K562 (cell line): Measurements from ENCODE around the gene RAI2. TPM values are rescaled to one million over a fixed set of nuclear protein-coding genes. Genes with fewer than 3 reads are reported as not detected.

Experiments
- ATAC-seq: fragments of 200-7000 bp; cut with Tn5 transposase; 3 replicates; pipeline ENCODE4 v1.9.1; 2020; ENCODE audit warnings: moderate library complexity
- BruUV-seq: library from RNA; stranded (reverse); fragments of 400-500 nt; replicated peaks from 2 replicates; lab custom pipeline; 2021; lab: Mats Ljungman, UMichigan
- CTCF ChIA-PET: fragments of 300-600 bp; formaldehyde crosslinking; extraction: SDS; loops from one replicate; lab custom pipeline; 2021; ENCODE audit warnings: low intra/inter-chr PET ratio; lab: Yijun Ruan, JAX
- POLR2A ChIA-PET: fragments of 300-600, 350-650 bp; sonication (Branson Sonifier 250); formaldehyde crosslinking; extraction: SDS; loops from one replicate; lab custom pipeline; 2021; ENCODE audit warnings: antibody characterized with exemption, inconsistent platforms; lab: Yijun Ruan, JAX
- DNase-seq, 4 experiments: peaks; one replicate each; pipeline versions ENCODE4 v3.0.0 to v3.0.0-alpha.2; 2011 to 2018; ENCODE audit warnings: low spot score in 3 of 4, mixed read lengths in 3 of 4; ENCODE audit errors: extremely low read depth in 1 of 4
- FAIRE-seq: peaks from 2 replicates; lab custom pipeline; 2011; peaks lifted over from hg19 to GRCh38; lab: Jason Lieb, UNC
- H2AFZ ChIP-seq: 2 replicates; pipeline ENCODE4 v1.6.0; 2011; ENCODE audit warnings: low read depth, low read length, control low read depth, inconsistent platforms
- H3K27ac ChIP-seq: fragments of 200-600 bp; 3 replicates; pipeline ENCODE4 v1.8.0; 2011; ENCODE audit warnings: low read depth, mild to moderate bottlenecking, control low read depth, inconsistent platforms, low read length, moderate library complexity, mixed read lengths; ENCODE audit errors: extremely low read depth
- H3K27me3 ChIP-seq, 2 experiments: fragments of 300-600 bp in 1 of 2; 2 replicates in 1 of 2; 3 replicates in 1 of 2; pipeline versions ENCODE4 v1.6.0 to v1.8.0; 2011; ENCODE audit warnings: inconsistent platforms in 2 of 2, low read length in 2 of 2, mild to moderate bottlenecking in 1 of 2, mixed read lengths in 1 of 2, moderate library complexity in 1 of 2; ENCODE audit not compliant: control insufficient read depth in 2 of 2, insufficient read depth in 2 of 2
- H3K36me3 ChIP-seq: fragments of 300-600 bp; 3 replicates; pipeline ENCODE4 v1.8.0; 2011; ENCODE audit warnings: mild to moderate bottlenecking, low read length, inconsistent platforms; ENCODE audit not compliant: control insufficient read depth, insufficient read depth
- H3K4me1 ChIP-seq, 2 experiments: fragments of 200-600 bp in 1 of 2; replicated peaks in 1 of 2; 2 replicates in 1 of 2; 3 replicates in 1 of 2; pipeline versions ENCODE4 v1.5.1 to v1.8.0; 2011; ENCODE audit warnings: inconsistent platforms in 2 of 2, low read length in 2 of 2, mild to moderate bottlenecking in 1 of 2, mixed read lengths in 1 of 2, moderate library complexity in 1 of 2; ENCODE audit not compliant: control insufficient read depth in 2 of 2, insufficient read depth in 2 of 2
- H3K4me2 ChIP-seq: 2 replicates; pipeline ENCODE4 v1.6.1; 2011; ENCODE audit warnings: low read length, control low read depth, inconsistent platforms, mixed read lengths; ENCODE audit not compliant: insufficient read depth
- H3K4me3 ChIP-seq: fragments of 200-600 bp; sonication (generic), shearing (Covaris generic); 2 replicates; pipeline ENCODE4 v1.5.1; 2016; ENCODE audit warnings: control low read depth, inconsistent platforms
- H3K79me2 ChIP-seq: fragments of 200-600 bp; 3 replicates; pipeline ENCODE4 v1.8.0; 2011; ENCODE audit warnings: low read length, inconsistent platforms; ENCODE audit not compliant: control insufficient read depth, insufficient read depth
- H3K9ac ChIP-seq, 2 experiments: 2 replicates each; pipeline versions ENCODE4 v1.6.0 to v1.6.1; 2011; ENCODE audit warnings: low read depth in 2 of 2, low read length in 2 of 2, control low read depth in 1 of 2, inconsistent platforms in 1 of 2, mild to moderate bottlenecking in 1 of 2, mixed read lengths in 1 of 2; ENCODE audit not compliant: insufficient read depth in 1 of 2
- H3K9me1 ChIP-seq: one replicate; pipeline ENCODE4 v1.6.0; 2011; ENCODE audit warnings: inconsistent platforms, mild to moderate bottlenecking, low read length, moderate library complexity; ENCODE audit not compliant: control insufficient read depth, insufficient read depth
- H3K9me3 ChIP-seq: replicated peaks from 2 replicates; pipeline ENCODE4 v1.5.1; 2011; ENCODE audit warnings: low read depth, low read length, inconsistent platforms; ENCODE audit not compliant: control insufficient read depth, insufficient read depth
- H4K20me1 ChIP-seq: replicated peaks from 2 replicates; pipeline ENCODE4 v1.6.1; 2011; ENCODE audit warnings: low read length, inconsistent platforms, mixed read lengths; ENCODE audit not compliant: control insufficient read depth, insufficient read depth
- ATF6 ChIP-seq: sonication (generic); formaldehyde crosslinking; IDR thresholded peaks from 2 replicates; pipeline ENCODE4 v1.4.0; 2020; ENCODE audit warnings: mild to moderate bottlenecking, missing genetic modification reagents
- CBX5 ChIP-seq: IDR thresholded peaks from 2 replicates; pipeline ENCODE4 v1.6.1; 2014; ENCODE audit warnings: low read depth, borderline replicate concordance
- CTBP1 ChIP-seq: fragments of 450-650 bp; IDR thresholded peaks from 2 replicates; pipeline ENCODE4 v1.6.1; 2016; ENCODE audit warnings: borderline replicate concordance
- ESRRB ChIP-seq: fragments of 250-450 bp; sonication (Bioruptor Pico); IDR thresholded peaks from 2 replicates; pipeline ENCODE4 v1.5.0; 2020; ENCODE audit warnings: mild to moderate bottlenecking, moderate library complexity, borderline replicate concordance
- FOXP1 ChIP-seq: sonication (generic); formaldehyde crosslinking; IDR thresholded peaks from 2 replicates; pipeline ENCODE4 v1.8.0; 2022; ENCODE audit warnings: mild to moderate bottlenecking, missing genetic modification reagents
- KDM2B ChIP-seq: fragments of 250-450 bp; sonication (Bioruptor Pico); IDR thresholded peaks from 2 replicates; pipeline ENCODE4 v1.8.0; 2021; ENCODE audit warnings: mild to moderate bottlenecking, moderate library complexity
- NKRF ChIP-seq: fragments of 450-650 bp; IDR thresholded peaks from 2 replicates; pipeline ENCODE4 v1.6.1; 2016; ENCODE audit warnings: borderline replicate concordance
- PTBP1 ChIP-seq: fragments of 200-400 bp; formaldehyde crosslinking; IDR thresholded peaks from 2 replicates; pipeline ENCODE4 v1.6.1; 2017; ENCODE audit warnings: low read depth, low read length
- SMAD2 ChIP-seq: fragments of 150-350 bp; IDR thresholded peaks from 2 replicates; pipeline ENCODE4 v1.6.1; 2014; ENCODE audit warnings: low read depth, mild to moderate bottlenecking, low read length
- TOE1 ChIP-seq, 2 experiments: fragments of 450-650 bp in 1 of 2; sonication (generic) in 1 of 2; formaldehyde crosslinking in 1 of 2; IDR thresholded peaks; 2 replicates each; pipeline versions ENCODE4 v1.7.1 to v1.8.0; 2016 to 2022; ENCODE audit warnings: borderline replicate concordance in 2 of 2, mild to moderate bottlenecking in 2 of 2, antibody characterized with exemption in 1 of 2, inconsistent platforms in 1 of 2, low read depth in 1 of 2, missing genetic modification reagents in 1 of 2, moderate library complexity in 1 of 2
- ZBTB5 ChIP-seq: fragments of 450-650 bp; IDR thresholded peaks from 2 replicates; pipeline ENCODE4 v1.6.1; 2017; ENCODE audit warnings: antibody characterized with exemption
- ZNF551 ChIP-seq: fragments of 250-450 bp; sonication (Bioruptor Pico); IDR thresholded peaks from 2 replicates; pipeline ENCODE4 v1.5.0; 2021; ENCODE audit warnings: mild to moderate bottlenecking, moderate library complexity
- WGBS: fragments of 100-300 bp; shearing (Covaris generic); methylation state at CpG from one replicate; pipeline ENCODE4 v1.1.6; 2016; ENCODE audit warnings: low coverage, mixed read lengths; ENCODE audit not compliant: insufficient coverage; ENCODE audit errors: missing lambda C conversion rate; 5-methylcytosine and 5-hydroxymethylcytosine counted together
- in situ Hi-C: fragments of 300-500 bp; cut with MboI; formaldehyde crosslinking; loops from 4 replicates; pipeline ENCODE4 v1.15.0; 2018; ENCODE audit warnings: inconsistent platforms, mixed read lengths
- intact Hi-C: fragments of 100-400 bp; cut with micrococcal nuclease; formaldehyde crosslinking; loops from 2 replicates; pipeline ENCODE4 v1.14.2; 2022
- polyA plus RNA-seq, 8 experiments: library from polyadenylated mRNA; depleted of rRNA in 4 of 8; stranded (reverse) in 5 of 8; unstranded in 3 of 8; fragments of >200 nt; fragmentation: Nextera tagmentation in 2 of 8; fragmentation: Illumina TruSeq in 1 of 8; extraction: Ambion mirVana in 2 of 8; extraction: Trizol in 1 of 8; gene quantifications; 2 replicates each; pipeline versions ENCODE4 v1.2.1 to v1.2.3, GENCODE V29; 2011 to 2014; ENCODE audit warnings: inconsistent platforms in 1 of 8, missing spikeins in 1 of 8
- total RNA-seq, 7 experiments: library from RNA; depleted of rRNA in 6 of 7; stranded (reverse); fragments of >200 nt in 6 of 7; fragmentation: Illumina TruSeq in 2 of 7; extraction: Trizol in 2 of 7; gene quantifications; 2 replicates each; pipeline versions ENCODE4 v1.2.1 to v1.2.3, GENCODE V29; 2011 to 2021; ENCODE audit warnings: low replicate concordance in 1 of 7

The RAI2 gene
- total and polyA plus RNA-seq, 9 of the 15 experiments (the other 6 are each of a cell fraction or from before 2014, with no cell fraction given), result not detected

- TF ChIP-seq CTBP1 (no peak), ZNF551 (CRISPR knock-in tag) (no peak), ZBTB5 (no peak), PTBP1 (no peak), NKRF (no peak), CBX5 (no peak), FOXP1 (CRISPR knock-in tag) (no peak), KDM2B (CRISPR knock-in tag) (no peak), ATF6 (CRISPR knock-in tag) (no peak), SMAD2 (no peak), TOE1 (IDR thresholded peaks at IDR 0.05; ENCODE audit: borderline replicate concordance) (no peak), TOE1 (CRISPR knock-in tag; IDR thresholded peaks at IDR 0.05; ENCODE audit: borderline replicate concordance, low read depth) (no peak), ESRRB (no peak)
- FAIRE-seq, result no peak
- Histone ChIP-seq H3K27me3 (no peaks in the 10 kb centered on the region), H3K27ac (no peak overlapping the region), H3K36me3 (no peaks in the 10 kb centered on the region), H3K4me2 (no peak overlapping the region), H4K20me1 (no peaks in the 10 kb centered on the region; the same call in 1 of the 2 replicates), H3K4me1 (no peaks in the 10 kb centered on the region), H3K79me2 (no peaks in the 10 kb centered on the region), H3K9ac (no peak overlapping the region), H3K4me3 (no peak overlapping the region), H3K9me1 (no peaks in the 10 kb centered on the region), H3K9me3 (no peaks in the 10 kb centered on the region), H2AFZ (no peak overlapping the region)
- intact Hi-C loops (no loop called here), in situ Hi-C loops (no loop called here)
- WGBS, result 0% methylated on average over 8 of the region's 8 CpGs
- CTCF ChIA-PET, result no interaction called here
- POLR2A ChIA-PET, result no interaction called here
- no peak for DNase-seq
- no peak for ATAC-seq
- BruUV-seq, result no TSS peak
These were observed 87.7 kb downstream of the RAI2 start for GRCh38 chrX:17773221-17773876.
